ENCODE data around the gene SYT7. TPM values are rescaled to one million over a fixed set of nuclear protein-coding genes. Genes with fewer than 3 reads are reported as not detected.
"Not testable (repeated sequence)": the region's sequence is repeated elsewhere in the genome, so short reads cannot be mapped to it uniquely, and the experiment has no call there.

SYT7 gene
- total RNA-seq, 1 donor from 2014 or later: 0.39 TPM

DNA sequence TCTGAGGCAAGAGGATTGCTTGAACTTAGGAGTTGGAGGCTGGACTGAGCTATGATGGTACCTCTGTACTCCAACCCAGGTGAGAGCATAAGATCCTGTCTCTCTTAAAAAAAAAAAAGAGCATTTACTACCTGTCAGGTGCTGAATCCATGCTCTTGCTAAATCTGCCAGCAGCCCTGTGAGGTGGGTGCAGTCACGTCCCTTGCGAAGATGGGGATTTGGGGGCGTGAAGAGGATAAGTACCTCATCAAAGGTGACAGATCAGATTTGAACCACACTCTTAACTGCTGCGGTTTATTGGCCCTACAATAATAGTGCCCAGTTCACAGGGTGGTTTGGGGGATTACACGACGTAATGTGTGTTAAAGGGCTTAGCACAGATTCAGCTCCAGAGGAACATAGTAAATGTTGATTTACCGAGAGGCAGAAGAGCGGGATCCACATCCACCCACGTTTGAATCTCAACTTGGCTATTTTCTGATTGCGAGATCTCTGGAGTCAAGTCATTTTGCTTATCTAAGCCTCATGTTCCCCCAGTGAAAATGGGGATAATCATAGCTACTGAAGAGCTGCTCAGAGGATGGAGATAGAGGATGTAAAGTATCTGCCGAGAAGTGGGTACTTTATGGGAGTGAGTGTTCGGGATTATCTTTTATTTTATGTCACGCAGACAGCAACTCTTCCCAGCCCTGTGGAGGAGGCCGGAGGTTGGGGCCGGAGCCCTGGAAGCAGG lies 100.4 kb downstream of the SYT7 start:
- no peak for DNase-seq (ENCODE audit: low read depth in 2 of 2)

GRCh38 chr11:61479360-61480058 lies 101.4 kb downstream of the SYT7 start:
- not testable (repeated sequence) for DNase-seq (ENCODE audit: low read depth in 2 of 2)

- peak in 1 of 2 donors; percentile 32 for DNase-seq (ENCODE audit: low read depth in 2 of 2)
Observed at GRCh38 chr11:61477727-61478148, 103.1 kb downstream of the SYT7 start.

- DNase-seq (ENCODE audit: low read depth in 2 of 2): no peak
Observed at GRCh38 chr11:61477126-61477525, 103.8 kb downstream of the SYT7 start.

- no peak for DNase-seq (ENCODE audit: low read depth in 2 of 2)
Observed at GRCh38 chr11:61476371-61476770, 104.5 kb downstream of the SYT7 start.

GRCh38 chr11:61475433-61475832 lies 105.4 kb downstream of the SYT7 start:
- DNase-seq (ENCODE audit: low read depth in 2 of 2): no peak

- no peak for DNase-seq (ENCODE audit: low read depth in 2 of 2)
Observed at GRCh38 chr11:61474013-61474643, 106.7 kb downstream of the SYT7 start.

DNA sequence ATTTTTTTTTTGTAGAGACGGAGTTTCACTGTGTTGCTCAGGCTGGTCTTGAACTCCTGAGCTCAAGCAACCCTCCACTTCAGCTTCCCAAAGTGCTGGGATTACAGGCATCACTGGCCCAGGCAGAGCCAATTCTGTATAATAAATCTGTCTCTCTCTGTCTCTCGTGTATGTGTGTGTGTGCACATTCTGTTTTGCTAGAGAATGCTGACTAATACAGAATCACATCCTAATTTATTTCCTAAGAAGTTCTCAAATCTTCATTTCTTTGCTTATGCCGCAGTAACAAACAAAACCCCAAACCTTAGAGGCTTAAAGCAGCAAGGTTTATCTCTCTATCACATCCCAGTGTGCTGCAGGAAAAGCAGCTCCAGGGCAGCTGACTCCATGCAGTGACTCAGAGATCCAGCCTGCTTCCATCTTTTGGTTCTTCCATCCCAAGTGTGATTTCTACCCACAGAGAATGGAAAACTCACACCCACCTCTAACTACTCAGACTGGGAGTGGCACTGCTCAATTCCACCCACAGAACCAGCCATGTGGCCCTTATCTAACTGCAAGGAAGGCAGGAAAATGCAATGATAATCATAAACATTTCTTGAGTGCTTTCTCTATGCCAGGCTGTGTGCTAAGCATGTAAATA lies 107.4 kb downstream of the SYT7 start:
- DNase-seq (ENCODE audit: low read depth in 2 of 2): no peak

- no peak for DNase-seq (ENCODE audit: low read depth in 2 of 2)
Observed at GRCh38 chr11:61472868-61473267, 108.0 kb downstream of the SYT7 start.

GRCh38 chr11:61472282-61472681 lies 108.6 kb downstream of the SYT7 start:
- DNase-seq (ENCODE audit: low read depth in 2 of 2): no peak

GRCh38 chr11:61468002-61468401 lies 112.9 kb downstream of the SYT7 start:
- no peak for DNase-seq (ENCODE audit: low read depth in 2 of 2)

DNA sequence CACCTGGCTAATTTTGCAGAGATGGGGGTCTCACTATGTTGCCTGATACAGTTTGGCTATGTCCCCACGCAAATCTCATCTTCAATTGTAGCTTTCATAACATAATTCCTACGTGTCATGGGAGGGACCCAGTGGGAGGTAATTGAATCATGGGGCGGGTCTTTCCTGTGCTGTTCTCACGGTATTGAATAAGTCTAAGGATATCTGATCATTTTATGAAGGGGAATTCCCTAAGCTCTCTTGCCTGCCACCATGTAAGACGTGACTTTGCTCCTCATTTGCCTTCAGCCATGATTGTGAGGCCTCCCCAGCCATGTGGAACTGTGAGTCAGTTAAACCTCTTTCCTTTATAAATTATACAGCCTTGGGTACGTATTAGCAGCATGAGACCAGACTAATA lies 113.3 kb downstream of the SYT7 start:
- DNase-seq (ENCODE audit: low read depth in 2 of 2): not testable (repeated sequence)

Other genes with a start within 250 kb of the SYT7 start
- 310 and 356 TPM in 2 replicates for gene DDB1, start 248.0 kb downstream of the SYT7 start, total RNA-seq
- 13.2 and 18.0 TPM in 2 replicates for gene TKFC, start 247.8 kb downstream of the SYT7 start, total RNA-seq
- 32.5 and 55.4 TPM in 2 replicates for gene CYB561A3, start 219.2 kb downstream of the SYT7 start, total RNA-seq
- gene TMEM138, start 218.7 kb downstream of the SYT7 start, total RNA-seq: 10.4 and 14.9 TPM in 2 replicates
- gene TMEM216, start 188.5 kb downstream of the SYT7 start, total RNA-seq: 6.2 and 12.4 TPM in 2 replicates
- gene CPSF7, start 151.1 kb downstream of the SYT7 start, total RNA-seq: 9.9 and 15.7 TPM in 2 replicates
- 39.1 and 50.7 TPM in 2 replicates for gene SDHAF2, start 151.0 kb downstream of the SYT7 start, total RNA-seq
- gene LRRC10B, start 72.3 kb downstream of the SYT7 start, total RNA-seq: under 0.01 TPM in 1 of 2 replicates, not detected in the other
- gene DAGLA, start 99.3 kb upstream of the SYT7 start, total RNA-seq: 1.7 and 3.2 TPM in 2 replicates
- gene MYRF, start 171.6 kb upstream of the SYT7 start, total RNA-seq: 0.25 and 0.26 TPM in 2 replicates
- 93.4 and 124 TPM in 2 replicates for gene TMEM258, start 211.5 kb upstream of the SYT7 start, total RNA-seq
- gene FEN1, start 211.8 kb upstream of the SYT7 start, total RNA-seq: 20.0 and 30.8 TPM in 2 replicates
- gene FADS1, start 235.9 kb upstream of the SYT7 start, total RNA-seq: 22.3 and 39.3 TPM in 2 replicates
- gene FADS2, start 247.2 kb upstream of the SYT7 start, total RNA-seq: 57.7 and 114 TPM in 2 replicates

Data from dermis microvascular lymphatic vessel endothelial cell (primary cell).